B cell (primary cell): ENCODE results near the gene BRWD1. TPM values are rescaled to one million over a fixed set of nuclear protein-coding genes. Genes with fewer than 3 reads are reported as not detected.
A peak's percentile ranks its signal among the peaks of the same experiment; 100 is the strongest.

Experiments used
- ATAC-seq: fragments of 200-7000 bp; cut with Tn5 transposase; one replicate; pipeline ENCODE4 v1.10.0; 2021; ENCODE audit warnings: low read depth, mild to moderate bottlenecking, moderate number of reproducible peaks, moderate library complexity
- CTCF ChIA-PET: fragments of 350-600 bp; sonication (Branson Sonifier 250); formaldehyde crosslinking; loops from one replicate; lab custom pipeline; 2021; ENCODE audit warnings: antibody characterized with exemption, inconsistent platforms; lab: Charles Lee
- POLR2A ChIA-PET: fragments of 350-600 bp; sonication (Branson Sonifier 250); formaldehyde crosslinking; loops from one replicate; lab custom pipeline; 2021; ENCODE audit warnings: antibody characterized with exemption; lab: Charles Lee
- DNase-seq: peaks from one replicate; pipeline ENCODE4 v3.0.0; 2013
- H2AFZ ChIP-seq: 2 replicates; pipeline ENCODE4 v1.6.1; 2012; ENCODE audit warnings: mild to moderate bottlenecking, low read depth, low read length; ENCODE audit not compliant: insufficient read depth, poor library complexity, severe bottlenecking
- H3K27ac ChIP-seq, 2 donors: 1 replicate in 1 of 2; 2 replicates in 1 of 2; pipeline ENCODE4 v1.5.1; 2012 to 2013; ENCODE audit warnings: low read length in 2 of 2, mild to moderate bottlenecking in 2 of 2, moderate library complexity in 1 of 2
- H3K27me3 ChIP-seq, 4 experiments: fragments of 200-600 bp in 1 of 4; sonication (generic) in 1 of 4; replicated peaks in 1 of 4; 1 replicate in 2 of 4; 2 replicates in 2 of 4; pipeline versions ENCODE4 v1.6.1 to v1.7.0; 2013 to 2016; ENCODE audit warnings: low read length in 3 of 4, mild to moderate bottlenecking in 2 of 4, mixed read lengths in 1 of 4, moderate library complexity in 1 of 4; ENCODE audit not compliant: insufficient read depth in 4 of 4, control insufficient read depth in 3 of 4; ENCODE audit errors: control extremely low read depth in 1 of 4
- H3K36me3 ChIP-seq, 2 experiments: replicated peaks in 1 of 2; 1 replicate in 1 of 2; 2 replicates in 1 of 2; pipeline versions ENCODE4 v1.6.1 to v1.7.1; 2013; ENCODE audit warnings: low read length in 1 of 2; ENCODE audit not compliant: insufficient read depth in 2 of 2, control insufficient read depth in 1 of 2; ENCODE audit errors: control extremely low read depth in 1 of 2, extremely low read depth in 1 of 2
- H3K4me1 ChIP-seq, 2 donors: fragments of 200-600 bp in 1 of 2; sonication (generic) in 1 of 2; 1 replicate in 1 of 2; 2 replicates in 1 of 2; pipeline versions ENCODE4 v1.5.1 to v1.6.1; 2013 to 2017; ENCODE audit warnings: low read length in 2 of 2; ENCODE audit not compliant: control insufficient read depth in 2 of 2, insufficient read depth in 2 of 2
- H3K4me2 ChIP-seq: replicated peaks from 2 replicates; pipeline ENCODE3; 2012; ENCODE audit warnings: mild to moderate bottlenecking, low read depth, low read length; ENCODE audit not compliant: poor library complexity, severe bottlenecking
- H3K4me3 ChIP-seq, 5 experiments: fragments of 200-600 bp in 1 of 5; sonication (generic) in 1 of 5; 1 replicate in 3 of 5; 2 replicates in 2 of 5; pipeline versions ENCODE4 v1.5.1 to v1.7.0; 2011 to 2016; ENCODE audit warnings: low read length in 4 of 5, mild to moderate bottlenecking in 4 of 5, low read depth in 2 of 5, control low read depth in 1 of 5, moderate library complexity in 1 of 5; ENCODE audit not compliant: insufficient read depth in 1 of 5; ENCODE audit errors: control extremely low read depth in 1 of 5, extremely low read depth in 1 of 5
- H3K79me2 ChIP-seq: fragments of 200-600 bp; sonication (generic); one replicate; pipeline ENCODE4 v1.6.0; 2016; ENCODE audit warnings: low read length; ENCODE audit not compliant: control insufficient read depth, insufficient read depth
- H3K9ac ChIP-seq: fragments of 200-600 bp; sonication (generic); 2 replicates; pipeline ENCODE4 v1.6.1; 2017; ENCODE audit warnings: mild to moderate bottlenecking, low read length, moderate library complexity
- H3K9me3 ChIP-seq, 3 donors: one replicate each; pipeline versions ENCODE4 v1.6.1 to v1.7.1; 2013; ENCODE audit warnings: low read length in 2 of 3; ENCODE audit not compliant: control insufficient read depth in 2 of 3, insufficient read depth in 1 of 3; ENCODE audit errors: control extremely low read depth in 1 of 3
- H4K20me1 ChIP-seq: 2 replicates; pipeline ENCODE4 v1.6.0; 2012; ENCODE audit warnings: mild to moderate bottlenecking, low read length; ENCODE audit not compliant: insufficient read depth, control insufficient read depth, poor library complexity, severe bottlenecking
- H3K27ac Mint-ChIP-seq: one replicate; pipeline ENCODE4 v1.8.0; 2021; ENCODE audit warnings: mixed read lengths
- H3K27me3 Mint-ChIP-seq: one replicate; pipeline ENCODE4 v1.8.0; 2021; ENCODE audit warnings: mixed read lengths
- H3K4me1 Mint-ChIP-seq: one replicate; pipeline ENCODE4 v1.8.0; 2021; ENCODE audit warnings: mixed read lengths
- H3K4me3 Mint-ChIP-seq: one replicate; pipeline ENCODE4 v1.8.0; 2021; ENCODE audit warnings: mixed read lengths
- H3K9me3 Mint-ChIP-seq: one replicate; pipeline ENCODE4 v1.8.0; 2022; ENCODE audit warnings: mixed read lengths; ENCODE audit not compliant: insufficient read depth
- EZH2 ChIP-seq: IDR thresholded peaks from 2 replicates; pipeline ENCODE4 v1.6.1; 2012; ENCODE audit warnings: borderline replicate concordance, low read depth, mild to moderate bottlenecking, moderate library complexity, low read length; ENCODE audit not compliant: insufficient read depth, poor library complexity, severe bottlenecking
- WGBS: methylation state at CpG from one replicate; pipeline ENCODE4 v1.1.5; 2013; ENCODE audit warnings: missing lambda C conversion rate; ENCODE audit not compliant: insufficient coverage; 5-methylcytosine and 5-hydroxymethylcytosine counted together
- intact Hi-C: fragments of 100-400 bp; cut with micrococcal nuclease; formaldehyde crosslinking; loops from one replicate; pipeline ENCODE4 v1.10.0; 2022
- polyA plus RNA-seq: library from polyadenylated mRNA; depleted of rRNA; stranded (reverse); fragments of >200 nt; gene quantifications from 2 replicates; pipeline ENCODE4 v1.2.3, GENCODE V29; 2012
- total RNA-seq, 2 donors: library from RNA; stranded (reverse); fragments of 120-200 nt in 1 of 2; gene quantifications; 1 replicate in 1 of 2; 2 replicates in 1 of 2; pipeline versions ENCODE4 v1.2.3 to v1.2.4, GENCODE V29; 2013 to 2022
- TF ChIP-seq, protein P1 (sequence below): fragments of 200-600 bp; IDR thresholded peaks from one replicate; pipeline ENCODE4 v1.8.0; 2022; ENCODE audit warnings: antibody characterized with exemption, mild to moderate bottlenecking

Gene BRWD1
- total and polyA plus RNA-seq, 2 donors (not counting 1 experiment from before 2014, with no cell fraction given): 9.4 to 93.9 TPM

DNA sequence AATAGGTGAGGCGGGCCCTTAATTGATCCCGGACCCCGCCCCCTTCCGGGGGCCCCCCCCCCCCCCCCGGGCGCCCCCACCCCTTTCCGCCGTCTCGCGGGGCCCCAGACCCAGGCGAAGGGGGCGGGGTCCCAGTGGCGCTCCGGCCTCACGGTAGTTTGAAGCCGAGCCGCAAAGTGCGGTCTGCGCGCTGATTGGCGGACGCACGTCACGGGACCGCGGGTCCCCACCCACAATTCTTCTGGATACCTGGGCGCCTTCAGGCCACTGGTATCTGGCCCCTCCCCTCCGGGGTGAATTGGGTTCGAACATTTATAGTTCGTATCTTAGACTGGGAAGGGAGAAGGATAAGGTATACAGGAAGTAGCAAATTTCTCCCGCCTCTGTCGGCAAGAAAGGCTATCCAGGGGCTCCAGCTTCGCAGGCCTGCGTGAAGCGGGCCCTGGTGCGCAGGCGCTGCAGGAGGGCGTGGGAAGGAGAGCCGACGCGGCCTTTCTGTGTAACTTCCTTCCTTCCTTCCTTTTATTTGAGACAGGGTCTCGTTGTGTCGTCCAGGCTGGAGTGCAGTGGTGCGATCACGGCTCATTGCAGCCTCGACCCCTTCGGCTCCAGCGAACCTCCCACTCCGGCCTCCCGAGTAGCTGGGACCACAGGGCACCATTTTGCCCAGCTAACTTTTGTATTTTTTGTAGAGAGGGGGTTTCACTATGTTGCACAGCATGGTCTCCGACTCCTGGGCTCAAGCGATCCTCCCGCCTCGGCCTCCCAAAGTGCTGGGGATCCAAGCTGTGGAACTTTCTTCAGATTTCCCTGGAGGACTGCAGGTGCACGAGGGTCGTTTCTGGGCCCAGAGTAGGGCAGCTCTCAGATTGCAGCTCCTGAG is 36.0 kb upstream of the BRWD1 start:
- CTCF ChIA-PET: interaction anchor here (0.8 to 1.3 kb wide), 3 partner anchors 24 to 166 kb away, joined by 3 read pairs; no protein-coding TSS in a partner anchor
- POLR2A ChIA-PET: interaction anchor here (1.1 to 3.7 kb wide), 5 partner anchors 31 to 166 kb away, joined by 3 to 47 read pairs (median 8); partner anchors contain the start of genes BRWD1 and PSMG1
- DNase-seq: peak; percentile 98
- H4K20me1 ChIP-seq: peaks cover 21% of the 10 kb centered on the region
- H3K4me1 Mint-ChIP-seq: peaks cover 31% of the 10 kb centered on the region
- H3K4me2 ChIP-seq: peak overlapping the region; percentile 73
- peak; percentile 82 for ATAC-seq
- peak overlapping the region; percentile 67 to 77 for H3K27ac ChIP-seq
- 3% methylated on average over 34 of the region's 56 CpGs for WGBS
- TF ChIP-seq, protein P1, sequence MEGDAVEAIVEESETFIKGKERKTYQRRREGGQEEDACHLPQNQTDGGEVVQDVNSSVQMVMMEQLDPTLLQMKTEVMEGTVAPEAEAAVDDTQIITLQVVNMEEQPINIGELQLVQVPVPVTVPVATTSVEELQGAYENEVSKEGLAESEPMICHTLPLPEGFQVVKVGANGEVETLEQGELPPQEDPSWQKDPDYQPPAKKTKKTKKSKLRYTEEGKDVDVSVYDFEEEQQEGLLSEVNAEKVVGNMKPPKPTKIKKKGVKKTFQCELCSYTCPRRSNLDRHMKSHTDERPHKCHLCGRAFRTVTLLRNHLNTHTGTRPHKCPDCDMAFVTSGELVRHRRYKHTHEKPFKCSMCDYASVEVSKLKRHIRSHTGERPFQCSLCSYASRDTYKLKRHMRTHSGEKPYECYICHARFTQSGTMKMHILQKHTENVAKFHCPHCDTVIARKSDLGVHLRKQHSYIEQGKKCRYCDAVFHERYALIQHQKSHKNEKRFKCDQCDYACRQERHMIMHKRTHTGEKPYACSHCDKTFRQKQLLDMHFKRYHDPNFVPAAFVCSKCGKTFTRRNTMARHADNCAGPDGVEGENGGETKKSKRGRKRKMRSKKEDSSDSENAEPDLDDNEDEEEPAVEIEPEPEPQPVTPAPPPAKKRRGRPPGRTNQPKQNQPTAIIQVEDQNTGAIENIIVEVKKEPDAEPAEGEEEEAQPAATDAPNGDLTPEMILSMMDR: no peak
- TF ChIP-seq EZH2: no peak
- peak overlapping the region; percentile 79 for H3K9ac ChIP-seq
- peaks cover 7% of the 10 kb centered on the region for H3K27me3 Mint-ChIP-seq
- H3K9me3 ChIP-seq: no peaks in the 10 kb centered on the region
- no peaks in the 10 kb centered on the region for H3K9me3 Mint-ChIP-seq
- peak overlapping the region; percentile 98 for H3K4me3 Mint-ChIP-seq
- peak overlapping the region; percentile 42 to 89 (median 81) for H3K4me3 ChIP-seq
- peaks cover 0 to 24% of the 10 kb centered on the region in 2 experiments for H3K36me3 ChIP-seq
- H3K4me1 ChIP-seq: peaks cover 18 to 25% of the 10 kb centered on the region in 2 donors
- H2AFZ ChIP-seq: peak overlapping the region; percentile 88
- peaks cover 27% of the 10 kb centered on the region for H3K79me2 ChIP-seq
- H3K27me3 ChIP-seq: no peaks in the 10 kb centered on the region
- intact Hi-C loops: loop anchor here (1.0 kb wide), 5 partner anchors 31 to 166 kb away; partner anchors contain the start of genes BRWD1, LCA5L and PSMG1
- H3K27ac Mint-ChIP-seq: peak overlapping the region; percentile 99
